Transverse colon (tissue), 4 donors: ENCODE measurements around the gene GADD45A.

Source experiments
- EP300 ChIP-seq: sonication (generic); formaldehyde crosslinking; IDR thresholded peaks from one replicate; pipeline ENCODE4 v1.6.1; 2017; ENCODE audit warnings: antibody characterized with exemption, low read depth
- POLR2A ChIP-seq: fragments of 450-650 bp; IDR thresholded peaks from one replicate; pipeline ENCODE4 v1.6.1; 2016; ENCODE audit warnings: antibody characterized with exemption, mild to moderate bottlenecking, moderate library complexity
- POLR2AphosphoS5 ChIP-seq, 3 donors: sonication (generic); formaldehyde crosslinking; IDR thresholded peaks; one replicate each; pipeline ENCODE4 v1.6.1; 2016; ENCODE audit warnings: antibody characterized with exemption in 3 of 3
- TF ChIP-seq, protein P1 (sequence below), 5 experiments: fragments of 200-600 bp in 3 of 5; fragments of 450-650 bp in 2 of 5; sonication (generic) in 3 of 5; IDR thresholded peaks; 1 replicate in 2 of 5; 2 replicates in 3 of 5; pipeline ENCODE4 v1.5.1; 2016 to 2017; ENCODE audit warnings: antibody characterized with exemption in 5 of 5, inconsistent platforms in 3 of 5, mild to moderate bottlenecking in 2 of 5, moderate library complexity in 1 of 5

DNA sequence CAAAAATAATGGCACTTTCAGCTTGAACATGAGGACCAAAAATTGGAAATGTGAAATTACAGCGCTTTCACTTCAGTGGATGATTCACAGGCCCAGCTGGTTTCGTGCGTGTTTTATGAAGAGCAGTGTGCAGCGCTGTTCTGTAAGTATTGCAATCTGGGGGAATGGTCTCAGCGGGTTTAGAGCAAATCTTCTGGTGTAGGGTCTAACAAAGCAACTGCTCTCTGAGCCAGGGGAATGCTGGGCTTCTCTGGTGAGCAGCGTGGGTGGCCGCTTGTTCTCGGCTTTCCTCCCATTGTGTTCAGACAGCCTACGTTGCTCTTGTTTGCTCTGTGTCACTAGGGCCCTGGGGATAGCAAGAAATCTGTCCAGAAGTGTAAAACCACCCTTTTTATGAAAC, 42.4 kb upstream of the GADD45A start:
- TF ChIP-seq, protein P1, sequence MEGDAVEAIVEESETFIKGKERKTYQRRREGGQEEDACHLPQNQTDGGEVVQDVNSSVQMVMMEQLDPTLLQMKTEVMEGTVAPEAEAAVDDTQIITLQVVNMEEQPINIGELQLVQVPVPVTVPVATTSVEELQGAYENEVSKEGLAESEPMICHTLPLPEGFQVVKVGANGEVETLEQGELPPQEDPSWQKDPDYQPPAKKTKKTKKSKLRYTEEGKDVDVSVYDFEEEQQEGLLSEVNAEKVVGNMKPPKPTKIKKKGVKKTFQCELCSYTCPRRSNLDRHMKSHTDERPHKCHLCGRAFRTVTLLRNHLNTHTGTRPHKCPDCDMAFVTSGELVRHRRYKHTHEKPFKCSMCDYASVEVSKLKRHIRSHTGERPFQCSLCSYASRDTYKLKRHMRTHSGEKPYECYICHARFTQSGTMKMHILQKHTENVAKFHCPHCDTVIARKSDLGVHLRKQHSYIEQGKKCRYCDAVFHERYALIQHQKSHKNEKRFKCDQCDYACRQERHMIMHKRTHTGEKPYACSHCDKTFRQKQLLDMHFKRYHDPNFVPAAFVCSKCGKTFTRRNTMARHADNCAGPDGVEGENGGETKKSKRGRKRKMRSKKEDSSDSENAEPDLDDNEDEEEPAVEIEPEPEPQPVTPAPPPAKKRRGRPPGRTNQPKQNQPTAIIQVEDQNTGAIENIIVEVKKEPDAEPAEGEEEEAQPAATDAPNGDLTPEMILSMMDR (IDR thresholded peaks at IDR 0.05) = no peak
- TF ChIP-seq POLR2AphosphoS5 (IDR thresholded peaks at IDR 0.05) (no peak), EP300 (no peak), POLR2A (no peak)
